D721Med (cell line): ENCODE results near the gene LRRC8A.
A peak's percentile ranks its signal among the peaks of the same experiment; 100 is the strongest.

Source experiments
- DNase-seq: peaks from one replicate; pipeline ENCODE4 v3.0.0; 2011; ENCODE audit warnings: low spot score; ENCODE audit not compliant: insufficient read length
- FAIRE-seq: peaks from 2 replicates; lab custom pipeline; 2011; peaks lifted over from hg19 to GRCh38; lab: Jason Lieb, UNC
- TF ChIP-seq, protein P1 (sequence below): IDR thresholded peaks from 2 replicates; pipeline ENCODE4 v1.5.1; 2012; ENCODE audit warnings: mild to moderate bottlenecking, control low read depth; ENCODE audit not compliant: insufficient read depth; ENCODE audit errors: missing control alignments

The LRRC8A gene

DNA sequence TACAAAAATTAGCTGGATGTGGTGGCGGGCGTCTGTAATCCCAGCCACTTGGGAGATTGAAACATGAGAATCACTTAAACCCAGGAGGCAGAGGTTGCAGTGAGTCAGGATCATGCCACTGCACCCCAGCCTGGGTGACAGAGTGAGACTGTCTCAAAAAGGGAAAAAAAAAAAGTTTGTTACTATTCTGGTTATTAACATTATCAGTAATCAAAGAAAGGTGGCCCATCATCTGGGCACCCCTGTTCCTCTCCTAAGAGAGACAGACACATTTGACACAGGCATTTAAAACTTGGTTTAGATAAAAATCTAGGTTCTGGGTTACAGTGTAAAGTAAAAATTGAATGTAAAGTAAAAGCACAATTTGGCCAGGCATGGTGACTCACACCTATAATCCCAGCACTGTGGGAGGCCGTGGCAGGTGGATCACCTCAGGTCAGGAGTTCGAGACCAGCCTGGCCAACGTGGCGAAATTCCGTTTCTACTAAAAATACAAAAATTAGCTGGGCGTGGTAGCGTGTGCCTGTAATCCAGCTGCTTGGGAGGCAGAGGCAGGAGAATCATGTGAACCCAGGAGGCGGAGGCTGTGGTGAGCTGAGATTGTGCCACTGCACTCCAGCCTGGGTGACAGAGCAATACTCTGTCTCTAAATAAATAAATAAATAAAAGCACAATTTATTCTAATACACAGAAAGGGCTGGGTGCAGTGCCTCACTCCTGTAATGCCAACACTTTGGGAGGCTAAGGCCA is 22.1 kb downstream of the LRRC8A start:
- TF ChIP-seq, protein P1, sequence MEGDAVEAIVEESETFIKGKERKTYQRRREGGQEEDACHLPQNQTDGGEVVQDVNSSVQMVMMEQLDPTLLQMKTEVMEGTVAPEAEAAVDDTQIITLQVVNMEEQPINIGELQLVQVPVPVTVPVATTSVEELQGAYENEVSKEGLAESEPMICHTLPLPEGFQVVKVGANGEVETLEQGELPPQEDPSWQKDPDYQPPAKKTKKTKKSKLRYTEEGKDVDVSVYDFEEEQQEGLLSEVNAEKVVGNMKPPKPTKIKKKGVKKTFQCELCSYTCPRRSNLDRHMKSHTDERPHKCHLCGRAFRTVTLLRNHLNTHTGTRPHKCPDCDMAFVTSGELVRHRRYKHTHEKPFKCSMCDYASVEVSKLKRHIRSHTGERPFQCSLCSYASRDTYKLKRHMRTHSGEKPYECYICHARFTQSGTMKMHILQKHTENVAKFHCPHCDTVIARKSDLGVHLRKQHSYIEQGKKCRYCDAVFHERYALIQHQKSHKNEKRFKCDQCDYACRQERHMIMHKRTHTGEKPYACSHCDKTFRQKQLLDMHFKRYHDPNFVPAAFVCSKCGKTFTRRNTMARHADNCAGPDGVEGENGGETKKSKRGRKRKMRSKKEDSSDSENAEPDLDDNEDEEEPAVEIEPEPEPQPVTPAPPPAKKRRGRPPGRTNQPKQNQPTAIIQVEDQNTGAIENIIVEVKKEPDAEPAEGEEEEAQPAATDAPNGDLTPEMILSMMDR = no peak
- no peak for DNase-seq
- no peak for FAIRE-seq

- TF ChIP-seq, protein P1 = no peak
- FAIRE-seq (no peak), DNase-seq (peak; percentile 17)
Measured at GRCh38 chr9:128905964-128906363, 24.0 kb downstream of the LRRC8A start.

DNA sequence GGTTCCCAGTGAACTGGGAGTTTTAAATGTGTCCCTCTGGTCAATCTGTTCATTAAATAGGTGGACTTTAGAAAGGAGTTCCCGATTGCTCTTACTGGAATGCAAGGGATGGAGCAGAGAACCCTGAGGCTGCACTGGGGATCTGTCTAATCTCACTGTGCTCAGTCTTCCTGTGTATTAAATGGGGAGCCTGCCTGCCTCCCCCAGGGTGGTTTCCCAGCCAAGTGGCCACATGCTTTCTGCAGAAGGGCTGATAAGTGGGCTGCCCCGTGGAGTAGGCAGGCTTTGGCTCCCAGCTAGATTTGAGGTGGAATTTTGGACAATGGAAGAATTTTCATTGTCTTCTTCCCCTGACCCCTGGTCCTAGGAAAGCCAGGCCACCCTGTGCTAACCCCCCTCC is 24.8 kb downstream of the LRRC8A start:
- DNase-seq (no peak), FAIRE-seq (no peak)
- TF ChIP-seq, protein P1 = no peak

DNA sequence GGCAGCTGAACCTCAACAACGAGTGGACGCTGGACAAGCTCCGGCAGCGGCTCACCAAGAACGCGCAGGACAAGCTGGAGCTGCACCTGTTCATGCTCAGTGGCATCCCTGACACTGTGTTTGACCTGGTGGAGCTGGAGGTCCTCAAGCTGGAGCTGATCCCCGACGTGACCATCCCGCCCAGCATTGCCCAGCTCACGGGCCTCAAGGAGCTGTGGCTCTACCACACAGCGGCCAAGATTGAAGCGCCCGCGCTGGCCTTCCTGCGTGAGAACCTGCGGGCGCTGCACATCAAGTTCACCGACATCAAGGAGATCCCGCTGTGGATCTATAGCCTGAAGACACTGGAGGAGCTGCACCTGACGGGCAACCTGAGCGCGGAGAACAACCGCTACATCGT is 26.4 kb downstream of the LRRC8A start:
- no peak for FAIRE-seq
- TF ChIP-seq, protein P1 = no peak
- peak; percentile 8 for DNase-seq

DNA sequence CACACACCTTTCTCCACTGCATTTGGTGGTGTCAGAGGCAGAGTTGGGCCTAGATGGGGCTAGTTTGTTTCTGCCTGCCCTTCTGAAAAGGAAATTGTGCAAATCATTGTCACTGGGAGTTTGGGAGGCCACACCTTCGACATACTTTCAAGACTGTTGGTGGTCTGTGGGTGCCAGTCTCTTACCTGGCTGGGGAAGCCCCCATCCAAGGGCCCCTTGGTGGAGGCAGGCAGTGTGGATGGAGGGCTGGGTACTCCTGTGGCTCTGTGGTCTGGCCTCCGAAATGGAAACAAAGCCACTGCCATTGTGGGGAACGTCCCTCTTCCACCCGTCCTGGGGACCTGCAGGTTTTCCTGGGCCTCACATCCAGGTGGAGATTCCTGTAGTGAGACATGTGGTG is 27.9 kb downstream of the LRRC8A start:
- DNase-seq (peak; percentile 9), FAIRE-seq (no peak)
- TF ChIP-seq, protein P1 = no peak

DNA sequence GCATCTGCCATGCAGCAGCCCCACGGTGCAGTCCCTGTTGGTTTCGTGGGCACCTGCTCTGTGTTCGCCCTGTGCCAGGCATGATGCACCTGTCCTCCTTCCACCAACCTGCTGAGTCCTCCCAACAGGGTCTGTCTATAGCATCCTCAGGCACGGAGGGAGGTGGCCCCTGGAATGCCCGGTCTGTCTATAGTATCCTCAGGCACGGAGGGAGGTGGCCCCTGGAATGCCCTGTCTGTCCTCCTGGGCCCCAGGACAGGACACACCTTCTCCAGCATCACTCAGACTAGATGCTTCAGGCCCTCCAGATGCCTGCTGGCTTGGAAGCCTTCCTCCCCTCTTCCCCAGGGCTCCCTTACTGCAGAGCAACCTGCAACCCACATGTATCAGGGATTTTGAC is 29.0 kb downstream of the LRRC8A start:
- DNase-seq (peak; percentile 7), FAIRE-seq (no peak)
- TF ChIP-seq, protein P1 = no peak

- TF ChIP-seq, protein P1 = no peak
- FAIRE-seq = no peak
- DNase-seq = no peak
Measured at GRCh38 chr9:128911529-128912035, 29.6 kb downstream of the LRRC8A start.
